Loucy (cell line): Measurements from ENCODE around the gene RINT1.

Experiments
- H2AFZ ChIP-seq: fragments of 200-600 bp; sonication (generic); 2 replicates; pipeline ENCODE4 v1.6.0; 2016; ENCODE audit warnings: antibody characterized with exemption, mild to moderate bottlenecking, low read length, moderate library complexity
- H3F3A ChIP-seq: fragments of 200-600 bp; 2 replicates; pipeline ENCODE4 v1.6.0; 2016; ENCODE audit warnings: antibody characterized with exemption, low read depth, mild to moderate bottlenecking
- H3K27me3 ChIP-seq: fragments of 200-600 bp; sonication (generic); 2 replicates; pipeline ENCODE4 v1.6.1; 2014; ENCODE audit warnings: low read length, mild to moderate bottlenecking; ENCODE audit not compliant: insufficient read depth, poor library complexity, severe bottlenecking
- H3K36me3 ChIP-seq: fragments of 200-600 bp; sonication (generic); 2 replicates; pipeline ENCODE4 v1.6.1; 2016; ENCODE audit warnings: low read length; ENCODE audit not compliant: insufficient read depth
- H3K4me1 ChIP-seq: fragments of 200-600 bp; sonication (generic); 2 replicates; pipeline ENCODE4 v1.5.1; 2014; ENCODE audit warnings: low read length, mild to moderate bottlenecking; ENCODE audit not compliant: insufficient read depth, poor library complexity, severe bottlenecking
- H3K4me2 ChIP-seq: fragments of 200-600 bp; sonication (generic); 2 replicates; pipeline ENCODE4 v1.6.0; 2014; ENCODE audit warnings: antibody characterized with exemption, low read length, low read depth, mild to moderate bottlenecking; ENCODE audit not compliant: poor library complexity, severe bottlenecking
- H3K4me3 ChIP-seq: fragments of 200-600 bp; sonication (generic); 2 replicates; pipeline ENCODE4 v1.5.1; 2014; ENCODE audit warnings: low read length, mild to moderate bottlenecking, mixed read lengths; ENCODE audit not compliant: poor library complexity, severe bottlenecking
- H3K79me2 ChIP-seq: fragments of 200-600 bp; sonication (generic); 2 replicates; pipeline ENCODE4 v1.6.1; 2014; ENCODE audit warnings: low read length; ENCODE audit not compliant: insufficient read depth
- H3K9ac ChIP-seq: fragments of 200-600 bp; sonication (generic); 2 replicates; pipeline ENCODE4 v1.6.0; 2014; ENCODE audit warnings: mild to moderate bottlenecking, low read depth, low read length, moderate library complexity; ENCODE audit not compliant: poor library complexity, severe bottlenecking
- H3K9me2 ChIP-seq: fragments of 200-600 bp; sonication (generic); replicated peaks from 2 replicates; pipeline ENCODE4 v1.6.1; 2016; ENCODE audit warnings: low read depth, low read length, mixed read lengths
- H3K9me3 ChIP-seq: fragments of 200-600 bp; sonication (generic); 2 replicates; pipeline ENCODE4 v1.6.1; 2014; ENCODE audit warnings: mild to moderate bottlenecking, antibody characterized with exemption, low read length, low read depth; ENCODE audit not compliant: insufficient read depth
- H4K20me1 ChIP-seq: fragments of 200-600 bp; sonication (generic); 2 replicates; pipeline ENCODE4 v1.6.0; 2014; ENCODE audit warnings: antibody characterized with exemption, low read length, mild to moderate bottlenecking; ENCODE audit not compliant: insufficient read depth, poor library complexity, severe bottlenecking
- CTCF ChIP-seq: fragments of 200-600 bp; sonication (generic); conservative IDR thresholded peaks from 2 replicates; pipeline ENCODE4 v1.5.1; 2014; ENCODE audit warnings: mild to moderate bottlenecking, antibody characterized with exemption, low read length
- EZH2phosphoT487 ChIP-seq: fragments of 200-600 bp; IDR thresholded peaks from 2 replicates; pipeline ENCODE4 v1.6.1; 2018; ENCODE audit warnings: antibody characterized with exemption, mild to moderate bottlenecking, moderate library complexity, borderline replicate concordance

Gene RINT1

GRCh38 chr7:105614341-105614840, 82.4 kb downstream of the RINT1 start:
- H3K9me3 ChIP-seq, result no peaks in the 10 kb centered on the region
- no peak overlapping the region for H2AFZ ChIP-seq
- no peaks in the 10 kb centered on the region for H3F3A ChIP-seq
- H3K9ac ChIP-seq, result no peak overlapping the region
- no peak overlapping the region for H3K4me2 ChIP-seq
- no peak for TF ChIP-seq CTCF
- no peak for TF ChIP-seq EZH2phosphoT487
- no peaks in the 10 kb centered on the region for H3K27me3 ChIP-seq
- no peaks in the 10 kb centered on the region for H4K20me1 ChIP-seq
- H3K9me2 ChIP-seq, result no peaks in the 10 kb centered on the region
- no peaks in the 10 kb centered on the region for H3K4me1 ChIP-seq
- H3K36me3 ChIP-seq, result no peaks in the 10 kb centered on the region
- no peak overlapping the region for H3K4me3 ChIP-seq
- no peaks in the 10 kb centered on the region for H3K79me2 ChIP-seq
